ENCODE data around the gene DMXL2.
"Not testable (repeated sequence)": the region's sequence is repeated elsewhere in the genome, so short reads cannot be mapped to it uniquely, and the experiment has no call there.

The DMXL2 gene

DNA sequence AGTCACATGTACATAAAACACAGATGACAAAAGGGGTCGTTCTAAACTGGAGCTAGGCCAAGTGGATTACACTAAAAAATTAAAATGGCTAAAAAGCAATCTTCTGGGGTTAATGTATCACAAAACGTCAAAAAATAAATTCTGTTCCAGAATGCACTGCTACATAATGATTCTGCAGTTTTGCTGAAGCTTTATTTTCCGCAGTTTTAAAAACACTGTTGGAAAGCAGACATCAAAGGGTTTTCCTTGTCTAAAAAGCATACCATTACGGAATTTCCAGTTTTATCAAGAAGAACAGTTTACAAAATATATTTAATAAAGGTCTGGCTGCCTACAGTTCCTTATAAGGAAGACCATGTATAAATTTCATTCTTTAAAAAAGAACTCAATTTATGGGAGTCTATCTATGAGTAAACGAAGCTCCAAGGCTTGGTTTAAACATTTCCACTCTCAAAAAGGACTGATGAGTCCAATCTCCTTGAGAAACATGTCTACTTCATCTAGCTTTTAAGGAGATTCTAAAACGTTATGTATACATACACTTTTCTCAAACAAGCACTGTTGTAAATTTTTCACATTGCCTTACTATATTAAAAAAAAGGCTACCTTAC, 1.3 kb downstream of the DMXL2 start:
- DNase-seq = no peak

DNA sequence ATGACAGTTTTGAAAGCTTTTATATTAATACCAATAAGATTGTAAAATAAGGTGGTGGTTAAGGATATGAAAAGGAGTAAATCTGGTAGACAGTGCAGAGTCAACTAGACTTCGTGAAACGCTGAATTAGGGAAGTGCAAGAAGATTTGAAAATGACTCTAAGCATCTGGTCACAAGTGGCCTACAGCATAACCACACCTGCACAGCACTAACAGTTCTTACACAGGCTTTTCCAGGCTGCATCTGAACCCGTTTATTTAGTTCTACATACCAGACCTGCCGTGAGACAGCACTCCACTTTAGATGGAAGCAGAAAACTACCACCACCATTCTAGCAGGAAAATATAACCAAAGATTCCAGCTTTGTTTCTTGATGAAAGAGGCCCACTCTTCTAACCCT, 1.9 kb downstream of the DMXL2 start:
- no peak for DNase-seq

DNA sequence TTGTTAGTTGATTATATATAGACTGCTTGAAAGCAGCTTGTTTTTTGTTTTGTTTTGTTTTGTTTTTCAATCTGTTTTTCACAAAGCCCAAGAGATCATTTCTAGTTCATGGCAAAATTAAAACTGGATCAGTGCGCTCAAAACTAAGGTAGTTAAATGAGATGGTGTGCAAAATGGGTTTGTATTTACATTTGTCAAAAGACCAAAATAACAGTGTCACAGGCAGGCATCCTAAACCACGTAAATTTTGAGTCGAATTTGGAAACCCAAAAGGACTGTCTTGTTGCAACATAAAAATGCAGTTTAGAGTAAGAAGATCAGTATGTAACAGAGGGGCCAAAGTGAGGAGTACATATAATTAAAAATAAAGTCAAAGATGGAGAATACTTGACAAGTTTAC, 2.4 kb downstream of the DMXL2 start:
- no peak for DNase-seq

DNA sequence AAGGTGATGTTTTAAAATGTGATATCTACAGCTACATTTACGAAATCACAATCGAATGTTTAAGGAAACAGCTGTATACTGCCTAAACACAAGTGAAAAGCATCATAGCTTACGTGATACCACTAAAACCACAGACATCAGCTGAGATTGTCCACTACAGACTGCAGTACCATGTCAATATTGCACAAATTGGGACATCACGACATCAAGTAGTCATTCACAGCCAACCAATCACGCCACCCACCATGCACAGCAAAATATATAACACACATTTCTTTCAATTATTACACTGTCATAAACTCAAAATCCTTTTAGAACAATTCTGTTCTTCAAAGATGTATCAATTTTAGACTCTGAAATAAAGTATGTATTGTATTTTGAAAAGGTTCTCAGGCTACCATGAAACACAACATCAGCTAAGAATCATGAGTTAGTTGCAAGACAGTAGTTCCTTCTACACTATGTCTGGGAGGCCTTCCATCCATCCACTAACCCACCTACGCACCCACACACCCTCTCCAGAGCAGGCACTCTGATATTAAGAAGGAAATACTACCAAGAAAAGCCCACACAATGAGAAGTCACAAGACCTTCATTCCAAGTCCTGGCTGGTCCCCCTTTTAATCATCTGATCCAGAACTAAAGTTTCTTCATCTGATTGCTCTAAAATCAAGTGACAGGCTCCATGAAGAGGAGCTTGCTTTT, 3.1 kb downstream of the DMXL2 start:
- no peak for DNase-seq

DNA sequence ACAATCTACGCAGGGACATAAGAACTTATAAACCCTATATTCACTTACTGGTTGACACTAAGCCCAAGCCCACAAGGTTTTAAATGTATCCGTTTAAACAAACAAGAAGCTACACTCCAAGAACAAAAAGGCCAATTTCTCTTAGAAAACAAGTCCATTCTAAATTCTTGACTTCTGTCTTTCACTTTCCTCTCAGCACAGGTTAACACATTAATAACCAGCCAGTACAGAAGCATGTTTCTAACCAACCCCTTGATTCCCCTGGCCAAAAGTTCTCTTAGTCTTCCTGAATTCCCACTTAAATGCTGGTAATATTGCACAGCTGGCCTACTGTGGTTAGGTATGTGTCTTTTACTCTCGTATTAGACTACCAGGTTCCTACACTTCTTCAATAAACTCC, 4.7 kb downstream of the DMXL2 start:
- no peak for DNase-seq

DNA sequence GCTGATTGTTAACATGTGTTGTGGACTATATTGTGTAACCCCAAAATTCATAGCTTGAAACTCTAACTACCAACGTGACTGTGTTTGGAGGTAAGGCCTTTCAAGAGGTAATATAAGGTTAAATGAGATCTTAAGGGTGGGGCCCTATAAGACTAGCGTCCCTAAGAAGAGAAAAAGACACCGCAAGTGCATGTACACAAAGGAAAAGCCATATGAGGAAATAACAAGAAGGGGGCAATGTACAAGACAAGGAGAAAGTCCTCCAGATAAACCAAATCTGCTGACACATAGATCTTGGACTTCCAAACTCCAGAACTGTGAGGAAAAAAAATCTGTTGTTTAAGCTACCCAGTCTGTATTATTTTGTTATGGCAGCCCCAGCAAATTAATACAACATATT, 8.6 kb downstream of the DMXL2 start:
- no peak for DNase-seq

DNA sequence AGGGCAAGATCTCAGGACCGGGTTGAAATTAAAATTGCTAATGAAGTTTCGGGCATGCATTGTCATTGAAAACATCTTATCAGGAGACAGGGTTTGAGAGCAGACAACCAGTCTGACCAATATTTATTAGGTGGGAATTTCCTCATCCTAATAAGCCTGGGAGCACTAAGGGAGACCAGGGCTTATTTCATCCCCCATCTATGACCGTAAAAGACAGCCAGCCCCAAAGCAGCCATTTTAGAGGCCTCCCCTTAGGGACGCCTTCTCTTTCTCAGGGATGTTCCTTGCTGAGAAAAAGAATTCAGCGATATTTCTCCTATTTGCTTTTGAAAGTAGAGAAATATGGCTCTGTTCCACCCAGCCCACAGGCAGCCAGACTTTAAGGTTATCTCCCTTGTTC, 9.9 kb downstream of the DMXL2 start:
- DNase-seq = not testable (repeated sequence)

DNA sequence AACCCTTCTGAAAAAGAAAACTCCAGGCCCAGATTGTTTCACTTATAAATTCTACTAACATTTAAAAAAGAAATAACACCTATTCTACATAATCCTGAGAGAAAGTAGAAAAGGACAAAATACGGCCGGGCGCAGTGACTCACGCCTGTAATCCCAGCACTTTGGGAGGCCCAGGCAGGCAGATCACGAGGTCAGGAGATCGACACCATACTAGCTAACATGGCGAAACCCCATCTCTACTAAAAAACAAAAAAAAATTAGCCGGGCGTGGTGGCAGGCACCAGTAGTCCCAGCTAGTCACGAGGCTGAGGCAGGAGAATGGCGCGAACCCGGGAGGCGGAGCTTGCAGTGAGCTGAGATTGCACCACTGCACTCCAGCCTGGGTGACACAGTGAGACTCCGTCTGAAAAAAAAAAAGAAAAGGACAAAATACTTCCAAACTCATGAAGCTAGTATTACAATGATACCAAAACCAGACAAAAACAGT, 19.1 kb downstream of the DMXL2 start:
- DNase-seq = not testable (repeated sequence)

DNA sequence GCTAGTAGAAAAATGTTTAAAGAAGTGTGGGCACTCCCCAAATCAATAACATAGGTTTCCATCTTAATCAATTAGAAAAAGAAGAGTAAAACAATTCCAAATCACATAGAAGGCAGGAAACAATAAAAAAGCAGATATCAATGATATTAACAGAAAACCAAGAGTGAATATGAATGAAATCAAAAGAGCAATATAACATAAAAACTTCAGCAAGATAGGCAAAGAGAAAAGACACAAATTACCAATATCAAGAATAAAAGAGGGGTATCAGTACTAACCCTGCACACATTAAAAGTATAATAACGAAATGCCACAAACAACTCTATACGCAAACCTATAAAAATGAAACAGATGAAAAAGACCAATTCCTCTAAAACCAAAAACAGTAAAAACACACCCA, 19.6 kb downstream of the DMXL2 start:
- DNase-seq = no peak

DNA sequence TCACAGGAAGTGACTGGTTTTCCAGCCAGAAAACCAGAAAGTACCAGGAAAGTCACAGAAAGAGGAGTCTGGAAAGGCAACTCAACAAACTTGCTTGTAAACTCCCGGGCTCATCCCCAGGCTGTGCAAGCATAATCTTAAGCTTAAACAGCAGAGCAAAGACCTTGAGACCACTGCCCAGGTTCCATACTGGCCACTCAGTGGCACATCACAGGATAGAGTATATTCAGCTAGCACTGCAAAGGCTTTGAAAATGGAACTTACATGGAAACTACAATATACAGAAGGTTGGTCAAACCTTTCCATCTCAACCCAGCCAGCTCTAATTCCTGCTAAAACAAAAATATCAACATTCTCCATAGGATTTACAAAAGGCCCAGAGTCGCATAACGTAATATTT, 20.1 kb downstream of the DMXL2 start:
- DNase-seq = no peak

DNA sequence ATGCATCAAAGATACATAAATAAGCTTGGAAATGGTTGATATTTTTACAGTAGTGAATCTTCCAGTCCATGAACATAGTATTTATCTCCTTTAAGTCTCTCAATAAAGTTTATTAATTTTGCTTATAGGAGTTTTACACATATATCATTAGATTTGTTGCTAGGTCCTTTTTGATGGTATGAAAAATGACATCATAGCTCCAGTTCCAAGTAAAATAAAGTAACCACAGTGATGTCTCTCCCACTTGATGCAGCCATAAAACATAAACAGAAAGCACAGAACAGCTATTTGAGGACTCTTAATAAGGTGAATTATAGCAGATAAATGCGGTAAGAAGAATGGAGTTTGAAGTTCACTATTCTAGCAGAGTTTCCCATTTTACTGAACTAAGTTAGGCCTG, 20.8 kb downstream of the DMXL2 start:
- DNase-seq = no peak

DNA sequence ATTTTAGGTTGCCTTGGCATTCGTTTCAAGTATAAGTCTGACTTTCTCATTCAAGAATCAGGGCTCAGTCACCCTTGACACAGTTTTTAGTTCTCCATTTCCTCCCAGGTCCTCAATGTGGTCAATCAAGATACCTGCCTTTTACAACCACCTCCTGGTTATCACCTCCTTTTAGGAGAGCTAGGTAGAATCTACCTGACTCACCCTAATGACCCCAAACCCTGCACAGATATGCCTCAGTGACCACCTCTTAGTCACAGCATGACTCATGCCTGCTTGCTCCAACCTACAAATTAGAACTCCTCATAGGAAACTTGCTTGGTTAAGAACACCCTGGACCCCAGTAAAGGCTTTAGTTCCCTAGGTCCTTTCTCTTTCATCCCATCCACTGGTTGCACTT, 22.5 kb downstream of the DMXL2 start:
- peak; percentile 7 for DNase-seq

DNA sequence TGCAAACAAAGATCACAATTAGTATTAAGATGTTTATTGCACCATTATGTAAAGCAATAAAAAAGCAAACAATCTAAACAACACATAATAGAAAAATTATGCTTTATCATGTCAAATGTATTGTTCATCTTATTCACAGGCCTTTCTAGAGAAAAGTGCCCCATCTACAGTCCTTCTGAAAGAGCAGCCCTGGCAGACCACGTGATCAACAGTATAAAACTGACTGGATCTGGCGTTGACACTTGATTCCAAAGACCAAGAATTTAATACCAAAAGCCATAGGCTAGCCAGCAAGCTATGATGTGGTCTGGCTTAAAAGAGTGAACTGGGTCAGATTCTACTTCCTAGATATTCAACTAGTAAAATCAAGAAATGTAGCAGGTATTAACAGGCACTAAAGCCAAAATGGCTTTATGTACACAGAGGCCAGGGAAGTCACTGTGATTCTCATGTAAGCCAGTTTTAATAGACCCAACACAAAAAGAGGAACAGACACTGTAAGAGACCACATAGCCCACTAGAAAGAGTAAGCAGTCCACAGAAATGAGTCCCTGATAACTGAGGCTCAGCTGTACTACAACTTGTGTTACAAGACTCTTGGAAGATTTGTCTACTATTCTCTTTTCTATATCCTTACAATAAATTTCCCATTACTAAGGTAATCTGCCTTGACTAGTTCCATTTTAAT, 32.5 kb downstream of the DMXL2 start:
- no peak for DNase-seq

DNA sequence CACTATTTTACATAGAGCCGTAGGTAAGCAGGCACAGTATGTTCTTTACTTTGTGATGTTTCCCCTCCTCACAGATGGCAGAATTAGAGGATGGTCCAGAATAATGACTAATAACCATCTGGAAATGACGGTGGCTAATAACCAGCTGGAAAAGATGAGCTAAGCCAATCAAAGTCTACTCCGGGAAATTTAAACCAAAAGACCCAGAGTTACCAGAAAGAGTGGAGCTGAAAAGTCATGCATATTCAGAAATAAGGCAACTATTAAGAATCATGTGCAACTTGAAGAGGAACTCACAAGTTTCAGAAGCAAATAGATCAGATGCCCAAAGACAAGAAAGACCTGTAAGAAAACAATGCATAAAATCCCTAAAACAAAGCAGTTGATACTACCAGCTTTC, 33.6 kb downstream of the DMXL2 start:
- no peak for DNase-seq

DNA sequence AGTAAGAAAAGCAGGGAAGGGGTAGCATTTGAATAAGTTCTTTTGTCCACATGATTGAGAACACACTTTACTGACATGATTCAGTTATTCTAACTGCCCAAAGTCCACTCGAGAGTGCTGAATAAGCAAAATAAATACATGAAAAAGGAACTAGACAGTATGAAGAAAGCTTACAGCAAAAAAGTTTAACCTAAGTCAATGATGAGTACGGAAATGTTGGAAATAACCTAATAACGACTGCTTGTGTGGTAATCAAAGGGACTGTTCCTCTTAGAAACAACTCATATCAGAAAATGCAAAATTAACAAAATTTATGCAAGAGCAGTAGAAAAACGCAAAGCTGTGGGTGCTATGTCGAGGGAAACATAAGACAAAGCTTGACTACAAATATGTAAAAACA, 36.6 kb downstream of the DMXL2 start:
- no peak for DNase-seq

DNA sequence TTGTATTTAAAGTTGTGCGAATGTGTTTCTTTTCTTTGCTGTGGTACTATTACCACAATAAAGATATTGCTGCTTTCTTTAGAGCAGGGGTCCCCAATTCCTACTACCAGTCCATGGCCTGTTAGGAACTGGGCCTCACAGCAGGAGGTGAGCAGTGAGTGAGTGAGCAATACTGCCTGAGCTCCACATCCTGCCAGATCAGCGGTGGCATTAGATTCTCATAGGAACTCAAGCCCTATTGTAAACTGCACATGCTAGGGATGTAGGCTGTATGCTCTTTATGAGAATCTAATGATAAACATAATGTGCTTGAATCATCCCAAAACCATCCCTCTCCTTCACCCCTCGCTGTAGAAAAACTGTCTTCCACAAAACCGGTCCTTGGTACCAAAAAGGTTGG, 41.6 kb downstream of the DMXL2 start:
- DNase-seq = no peak

DNA sequence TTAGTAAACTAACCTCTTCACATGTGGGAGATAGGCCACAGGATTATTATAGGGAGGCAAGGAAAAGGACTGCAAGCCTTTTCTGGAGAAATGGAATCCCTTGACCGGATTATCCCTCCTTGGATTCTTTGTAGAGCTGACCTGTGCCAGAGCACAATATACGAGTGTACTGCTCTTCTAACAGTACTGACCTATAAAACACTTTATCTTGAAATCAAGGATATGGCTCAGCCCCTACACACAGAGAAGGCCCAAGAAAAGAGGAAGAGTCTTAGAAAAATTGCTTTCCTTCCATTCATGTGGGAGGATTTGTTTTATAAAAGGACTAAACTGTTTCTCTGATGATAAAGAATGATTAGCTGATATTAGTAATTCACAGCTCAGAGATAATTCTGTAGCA, 42.2 kb downstream of the DMXL2 start:
- DNase-seq = no peak

DNA sequence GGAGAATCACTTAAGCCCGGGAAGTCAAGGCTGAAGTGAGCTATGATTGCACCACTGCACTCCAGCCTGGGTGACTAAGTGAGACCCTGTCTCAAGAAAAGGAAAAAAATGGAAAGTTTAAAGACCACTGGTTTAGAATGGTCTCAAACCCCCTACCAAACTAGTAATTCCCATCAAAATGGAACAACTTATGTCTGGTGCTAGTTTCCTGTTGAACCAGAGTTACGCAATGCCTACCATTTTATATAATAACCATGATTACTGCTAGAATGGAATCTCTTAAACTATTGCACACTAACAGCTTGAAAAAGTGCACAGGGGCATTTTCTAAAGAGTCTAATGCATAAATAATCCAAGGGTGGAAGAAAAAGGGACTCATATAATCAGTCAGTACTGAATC, 43.6 kb downstream of the DMXL2 start:
- DNase-seq = no peak

DNA sequence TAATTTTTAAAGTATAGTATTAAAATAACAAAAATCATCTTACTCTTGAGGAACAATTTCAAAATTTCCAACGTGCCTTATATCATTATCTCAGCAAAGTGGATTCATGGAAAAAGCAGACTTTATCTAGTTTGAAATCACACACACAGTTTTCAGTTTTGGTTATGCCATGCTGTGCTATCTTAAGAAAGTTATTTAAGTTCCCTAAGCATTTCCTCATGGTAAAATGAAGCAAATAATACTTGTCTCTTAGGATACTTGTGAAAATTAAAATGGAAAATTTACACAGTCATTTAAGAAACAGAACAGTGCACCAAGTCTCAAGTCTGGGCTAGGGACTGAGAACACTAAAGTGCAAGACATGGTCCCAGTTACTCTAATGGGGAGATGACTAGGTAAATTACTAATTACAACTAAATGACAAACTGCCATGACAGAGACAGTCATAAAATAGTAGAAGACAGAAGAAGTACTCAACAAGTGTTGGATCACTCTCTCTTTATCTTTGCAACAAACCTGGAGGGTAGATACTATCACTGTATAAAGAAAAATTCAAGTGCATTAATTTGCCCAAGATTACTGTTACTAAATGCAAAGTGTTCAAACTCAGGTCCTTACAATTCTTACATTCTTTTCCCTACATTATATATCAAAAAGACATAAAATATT, 44.8 kb downstream of the DMXL2 start:
- no peak for DNase-seq

DNA sequence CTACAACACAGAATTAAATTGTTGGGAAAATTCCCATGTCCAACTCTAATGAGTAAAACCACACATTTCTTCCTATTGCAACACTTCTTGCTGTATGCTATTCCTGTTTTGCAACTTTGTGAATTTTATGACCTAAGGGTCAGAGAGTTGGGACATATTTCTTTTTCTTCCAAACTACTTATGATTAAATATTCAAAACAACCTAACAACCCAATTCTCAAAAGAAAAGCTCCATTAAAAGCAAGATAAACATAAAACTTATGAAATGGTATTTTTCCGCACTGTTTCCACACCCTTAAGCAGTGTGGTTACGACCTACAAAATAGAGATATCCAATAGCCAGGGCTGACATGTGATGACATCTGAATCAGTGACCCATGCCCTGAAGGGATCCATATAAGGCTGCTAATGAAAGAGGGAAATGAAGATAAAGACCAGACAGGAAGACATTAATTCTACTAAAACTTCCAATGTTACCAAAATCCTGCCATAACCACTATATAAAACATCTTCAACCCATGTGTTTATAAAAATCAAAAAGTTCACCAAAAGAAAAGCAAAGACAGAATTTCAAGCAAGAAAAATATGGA, 45.6 kb downstream of the DMXL2 start:
- no peak for DNase-seq

DNA sequence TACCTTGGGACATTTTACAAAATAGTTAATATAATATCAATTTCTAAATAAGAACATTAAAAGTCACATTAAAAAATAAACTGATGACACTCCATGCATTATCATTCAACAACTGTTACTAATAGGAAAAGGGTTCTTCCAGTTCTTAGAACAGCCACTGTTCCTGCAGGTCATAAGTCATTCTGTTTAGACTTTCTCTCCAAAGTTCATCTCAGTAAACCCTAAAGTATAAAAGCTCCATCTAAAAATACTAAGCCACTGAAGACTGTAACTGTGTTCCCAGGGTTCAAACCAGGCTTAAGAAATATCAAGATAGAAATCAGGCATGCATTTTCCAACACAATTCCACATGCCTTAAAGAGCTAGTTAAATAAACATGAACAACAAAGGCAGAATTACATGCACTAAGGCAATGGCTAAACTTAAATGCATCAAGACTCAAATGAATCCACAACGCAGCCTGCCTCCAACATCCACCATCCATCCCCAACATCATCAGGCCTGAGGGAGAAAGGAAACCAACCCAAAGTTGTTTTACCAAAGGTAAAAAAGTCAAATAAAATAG, 46.2 kb downstream of the DMXL2 start:
- DNase-seq = no peak

DNA sequence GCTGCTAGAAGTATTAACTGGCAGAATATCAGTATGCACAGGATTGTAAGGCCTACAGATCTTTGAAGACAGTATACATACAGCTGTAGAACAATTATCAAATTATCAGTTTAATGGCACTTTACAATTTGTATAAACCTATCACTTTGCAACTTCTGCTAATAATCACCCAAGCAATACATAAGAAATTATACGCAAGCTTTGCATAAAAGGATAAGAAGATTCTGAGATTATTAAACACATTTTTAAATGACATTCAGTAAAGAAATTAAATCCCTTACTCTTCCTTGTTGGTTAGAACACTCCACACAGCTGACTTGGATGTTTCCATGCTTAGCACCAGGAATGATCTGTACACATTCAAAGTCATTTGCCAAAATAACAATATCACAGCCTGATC, 46.8 kb downstream of the DMXL2 start:
- DNase-seq = no peak

DNA sequence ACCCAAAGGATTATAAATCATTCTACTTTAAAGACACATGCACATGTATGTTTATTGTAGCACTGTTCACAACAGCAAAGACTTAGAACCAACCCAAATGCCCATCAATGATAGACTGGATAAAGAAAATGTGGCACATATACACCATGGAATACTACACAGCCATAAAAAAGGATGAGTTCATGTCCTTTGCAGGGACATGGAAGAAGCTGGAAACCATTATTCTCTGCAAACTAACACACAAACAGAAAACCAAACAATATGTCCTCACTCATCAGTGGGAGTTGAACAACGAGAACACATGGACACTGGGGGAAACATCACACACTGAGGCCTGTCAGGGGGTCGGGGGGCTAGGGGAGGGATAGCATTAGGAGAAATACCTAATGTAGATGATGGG, 49.2 kb downstream of the DMXL2 start:
- not testable (repeated sequence) for DNase-seq

All from stimulated activated CD4-positive, alpha-beta T cell treated with anti-CD3 and anti-CD28 coated beads, Interleukin-1b, Interleukin-23, amount 100 ng/mL, for 48 hours (primary cell).